KBM-7 (cell line): ENCODE results near the gene SSBP3.
"Not testable (repeated sequence)": the region's sequence is repeated elsewhere in the genome, so short reads cannot be mapped to it uniquely, and the experiment has no call there.

Experiments used
- DNase-seq: peaks from one replicate; pipeline ENCODE4 v3.0.0-alpha.2; 2015
- in situ Hi-C: fragments of 300-500 bp; cut with MboI; formaldehyde crosslinking; loops from 2 replicates; pipeline ENCODE4 v1.14.3; 2020; ENCODE audit warnings: low sequenced_read_pairs, low pct_unique_long_range_greater_than_20kb, mixed read lengths

The SSBP3 gene

GRCh38 chr1:54359393-54360162 lies 46.6 kb downstream of the SSBP3 start:
- no peak for DNase-seq
- in situ Hi-C loops = no loop called here

DNA sequence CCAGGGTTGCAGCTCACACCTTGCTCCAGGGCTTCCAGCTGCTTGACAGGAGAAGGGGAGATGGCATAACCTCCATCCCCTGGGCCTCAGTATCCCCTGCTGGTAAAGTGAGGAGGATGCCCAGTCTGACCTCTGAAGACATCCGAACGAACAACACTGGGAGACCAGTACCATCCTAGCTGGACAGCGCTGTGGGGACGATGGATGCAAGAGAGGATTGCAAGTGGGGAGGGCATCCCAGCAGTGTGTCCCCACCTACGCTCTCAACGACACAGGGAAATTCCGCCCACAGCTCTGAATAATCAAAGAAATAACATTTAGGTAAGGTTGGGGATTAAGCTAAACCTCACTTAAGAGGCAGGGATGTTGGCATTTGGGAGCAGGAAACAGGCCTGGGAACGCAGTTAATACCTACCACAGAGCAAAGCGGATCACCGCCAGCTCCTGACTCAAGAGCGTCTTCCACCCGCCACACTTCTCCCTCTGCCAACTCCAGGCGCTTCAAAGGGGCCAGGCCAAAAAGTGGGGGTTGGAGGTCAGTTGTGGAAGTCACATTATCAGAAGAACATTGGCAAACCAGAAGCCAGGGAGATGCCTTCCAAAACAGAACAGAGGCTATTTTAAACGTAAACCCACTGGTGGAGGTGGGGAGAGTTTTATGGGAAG lies 47.6 kb downstream of the SSBP3 start:
- in situ Hi-C loops = no loop called here
- no peak for DNase-seq

- in situ Hi-C loops = no loop called here
- no peak for DNase-seq
Measured at GRCh38 chr1:54357967-54358366, 48.2 kb downstream of the SSBP3 start.

- DNase-seq = no peak
- in situ Hi-C loops = no loop called here
Measured at GRCh38 chr1:54356680-54357147, 49.5 kb downstream of the SSBP3 start.

GRCh38 chr1:54355931-54356679 lies 50.1 kb downstream of the SSBP3 start:
- in situ Hi-C loops = no loop called here
- peak; percentile 75 for DNase-seq

DNA sequence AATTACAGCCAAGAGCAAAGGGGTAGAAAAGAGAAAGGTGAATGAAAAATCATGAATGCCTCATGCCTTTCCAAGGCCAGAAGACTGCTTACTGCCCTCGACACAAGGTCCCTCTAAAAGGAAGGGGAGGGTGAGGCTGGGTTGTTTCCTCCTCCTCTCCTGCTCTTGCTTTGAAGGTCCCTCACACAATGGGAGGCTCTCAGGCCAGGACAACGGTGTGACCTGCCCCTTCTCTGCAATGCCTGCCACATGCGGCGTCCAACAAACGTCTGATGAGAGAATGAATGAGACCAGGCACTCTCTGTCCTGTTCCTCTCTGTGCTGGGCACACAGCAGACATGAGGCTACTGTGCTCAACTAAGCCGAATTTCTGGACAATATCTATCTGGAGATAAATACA lies 51.3 kb downstream of the SSBP3 start:
- no peak for DNase-seq
- in situ Hi-C loops = no loop called here

DNA sequence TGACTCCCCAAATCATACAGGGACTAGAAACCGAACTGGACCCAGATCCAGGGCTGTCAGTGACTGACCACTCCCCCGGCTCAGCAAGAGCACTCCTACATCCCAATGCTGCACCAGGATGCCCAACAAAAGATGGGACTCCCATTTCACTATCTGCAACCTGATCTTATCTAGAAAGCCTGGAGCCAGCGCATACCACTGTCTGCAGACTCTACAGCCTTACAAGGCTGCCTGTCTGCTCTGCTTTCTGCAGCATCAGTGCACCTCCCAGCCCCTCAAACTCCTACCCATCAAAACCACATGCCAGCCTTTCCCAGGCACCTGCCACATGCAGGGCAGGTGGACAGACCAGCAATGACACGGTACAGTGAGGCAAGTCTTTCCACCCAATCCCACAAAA lies 52.2 kb downstream of the SSBP3 start:
- in situ Hi-C loops = no loop called here
- DNase-seq = no peak

DNA sequence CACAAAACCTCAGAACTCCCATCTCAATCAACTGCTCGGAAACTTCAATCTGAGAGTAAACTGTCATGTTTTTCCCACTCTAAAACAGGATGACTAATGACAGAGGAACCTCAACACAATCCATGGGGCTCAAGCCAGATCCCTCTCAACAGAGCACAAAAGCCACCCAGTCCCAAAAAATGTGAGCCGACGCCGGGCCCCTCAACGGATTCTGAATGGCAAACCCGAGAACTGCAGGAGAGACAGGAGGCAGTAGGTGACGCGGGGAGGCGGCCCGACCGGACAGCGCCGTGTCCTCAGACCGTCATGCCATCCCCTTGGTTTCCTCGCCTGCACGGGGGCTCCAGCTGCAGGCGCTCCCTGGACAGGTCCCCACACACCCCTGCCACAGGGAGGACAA lies 53.4 kb downstream of the SSBP3 start:
- in situ Hi-C loops = no loop called here
- no peak for DNase-seq

GRCh38 chr1:54350360-54350759 lies 55.8 kb downstream of the SSBP3 start:
- in situ Hi-C loops = no loop called here
- peak; percentile 61 for DNase-seq

DNA sequence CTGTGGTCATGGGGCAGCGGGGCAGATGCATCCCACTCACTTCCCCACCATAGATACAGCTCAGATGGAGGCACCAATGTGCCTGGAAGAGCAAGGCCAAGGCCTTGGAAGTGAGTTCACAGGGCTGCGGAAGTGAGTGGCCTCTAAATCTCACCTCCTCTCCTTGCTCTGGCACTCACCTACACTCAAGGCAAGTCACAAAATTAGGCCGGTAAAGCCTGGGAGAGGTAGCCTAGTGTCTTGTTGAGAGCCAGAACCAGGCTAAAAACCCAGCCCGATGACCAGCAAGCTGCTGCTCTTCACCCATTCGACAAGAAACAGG lies 57.5 kb downstream of the SSBP3 start:
- in situ Hi-C loops = no loop called here
- no peak for DNase-seq

GRCh38 chr1:54347955-54348699 lies 58.1 kb downstream of the SSBP3 start:
- no peak for DNase-seq
- in situ Hi-C loops = no loop called here

GRCh38 chr1:54347261-54347954 lies 58.8 kb downstream of the SSBP3 start:
- no peak for DNase-seq
- in situ Hi-C loops = no loop called here

- in situ Hi-C loops, DNase-seq: not testable (repeated sequence)
Measured at GRCh38 chr1:54345548-54345947, 60.6 kb downstream of the SSBP3 start.

GRCh38 chr1:54345116-54345515 lies 61.1 kb downstream of the SSBP3 start:
- in situ Hi-C loops = no loop called here
- no peak for DNase-seq

DNA sequence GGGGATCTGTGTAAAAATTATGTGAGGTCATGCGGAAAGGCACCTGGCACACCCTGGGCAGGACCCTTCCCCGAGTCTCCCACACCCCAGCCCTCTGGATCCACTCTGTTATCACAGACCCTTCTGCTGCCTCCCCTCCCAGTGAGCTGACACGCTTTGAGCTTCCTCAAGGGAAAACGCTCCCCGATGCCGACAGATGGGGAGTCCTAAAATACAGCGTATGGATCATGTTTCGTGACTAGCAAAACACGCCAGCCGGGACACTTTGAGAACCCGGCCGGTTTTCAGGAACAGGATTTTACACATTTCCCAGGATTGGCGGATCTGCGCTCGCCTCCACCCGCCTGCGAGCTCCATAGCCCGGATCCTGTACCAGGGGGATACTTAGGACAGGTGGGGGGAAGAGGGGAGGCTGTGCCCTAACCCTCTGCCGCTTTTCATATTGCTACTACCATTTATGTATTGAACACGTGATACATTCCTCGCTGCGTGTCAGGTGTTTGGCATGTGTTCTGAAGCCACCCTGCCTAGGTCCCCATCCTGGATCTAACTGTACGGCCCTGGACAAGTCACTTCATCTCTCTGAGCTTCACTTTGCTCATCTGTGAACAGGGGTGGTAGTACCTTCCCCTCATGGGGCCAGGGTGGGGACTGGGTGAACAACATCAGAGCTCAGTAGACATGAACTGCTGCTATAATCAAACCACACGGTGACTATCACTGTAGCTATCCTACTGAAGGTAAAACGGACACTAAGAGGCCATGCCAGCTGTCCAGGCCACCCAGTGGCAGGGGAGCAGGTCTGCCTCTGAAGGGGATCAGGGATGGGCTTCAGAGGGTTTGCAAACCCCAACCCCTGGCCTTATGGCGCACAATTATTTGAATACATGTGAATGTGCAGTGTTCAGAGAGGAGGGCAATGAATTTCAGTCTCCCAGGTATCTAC lies 63.2 kb downstream of the SSBP3 start:
- no peak for DNase-seq
- in situ Hi-C loops = no loop called here

- in situ Hi-C loops = no loop called here
- no peak for DNase-seq
Measured at GRCh38 chr1:54342288-54342687, 63.9 kb downstream of the SSBP3 start.

- in situ Hi-C loops = no loop called here
- DNase-seq = no peak
Measured at GRCh38 chr1:54341763-54342162, 64.4 kb downstream of the SSBP3 start.

DNA sequence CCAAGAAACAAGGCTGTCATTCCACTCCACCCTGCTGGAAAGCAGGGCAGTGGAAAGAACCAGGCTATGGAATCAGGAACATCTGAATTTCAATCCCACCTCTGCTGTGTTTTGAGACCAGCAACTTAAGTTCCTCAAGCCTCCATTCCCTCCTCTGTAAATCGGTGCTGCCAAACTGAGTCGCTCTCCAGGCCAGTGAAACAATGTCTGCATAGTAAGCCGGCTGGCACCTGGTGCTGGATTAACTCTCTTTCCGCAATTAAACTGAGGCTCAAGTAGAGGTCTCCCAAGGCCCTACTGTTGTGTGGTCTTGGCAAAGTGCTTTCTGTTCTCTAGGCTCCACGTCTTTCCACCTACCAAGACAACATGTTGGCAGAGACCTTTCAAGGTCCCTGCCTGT lies 65.3 kb downstream of the SSBP3 start:
- in situ Hi-C loops = no loop called here
- DNase-seq = no peak
